Stimulated activated effector memory CD8-positive, alpha-beta T cell treated with anti-CD3 and anti-CD28 coated beads, Interleukin-12 subunit alpha, Interleukin-12 subunit beta, amount 100 ng/mL, for 72 hours (primary cell): Measurements from ENCODE around the gene PLCXD1.
"Not testable (repeated sequence)": the region's sequence is repeated elsewhere in the genome, so short reads cannot be mapped to it uniquely, and the experiment has no call there.

Experiments
- ATAC-seq: fragments of 150-1000 bp; cut with Tn5 transposase; 2 replicates; pipeline ENCODE4 v1.10.0; 2021
- DNase-seq, 2 donors: peaks; one replicate each; pipeline ENCODE4 v3.0.0; 2021 to 2022; ENCODE audit warnings: low spot score in 2 of 2
- H3K27ac Mint-ChIP-seq: one replicate; pipeline ENCODE4 v1.8.0; 2022; ENCODE audit warnings: mild to moderate bottlenecking, mixed read lengths
- H3K36me3 Mint-ChIP-seq: one replicate; pipeline ENCODE4 v1.8.0; 2022; ENCODE audit warnings: mild to moderate bottlenecking, mixed read lengths
- H3K4me1 Mint-ChIP-seq: one replicate; pipeline ENCODE4 v1.8.0; 2022; ENCODE audit warnings: mixed read lengths
- H3K4me3 Mint-ChIP-seq: one replicate; pipeline ENCODE4 v1.8.0; 2022; ENCODE audit warnings: mild to moderate bottlenecking, mixed read lengths
- H3K9me3 Mint-ChIP-seq: one replicate; pipeline ENCODE4 v1.8.0; 2022; ENCODE audit warnings: mixed read lengths

PLCXD1 gene

GRCh38 chrX:340641-341423 lies 59.7 kb downstream of the PLCXD1 start:
- Mint-ChIP-seq H3K36me3 (peaks cover 17% of the 10 kb centered on the region), H3K4me1 (no peaks in the 10 kb centered on the region)
- ATAC-seq, result no peak

GRCh38 chrX:341541-342101 lies 60.4 kb downstream of the PLCXD1 start:
- H3K27ac Mint-ChIP-seq, result no peak overlapping the region
- H3K4me1 Mint-ChIP-seq, result no peaks in the 10 kb centered on the region
- no peaks in the 10 kb centered on the region for H3K9me3 Mint-ChIP-seq
- no peak for ATAC-seq
- no peak overlapping the region for H3K4me3 Mint-ChIP-seq
- H3K36me3 Mint-ChIP-seq, result peaks cover 11% of the 10 kb centered on the region
- no peak for DNase-seq

More at GRCh38 chrX:340641-341423, 59.7 kb downstream of the PLCXD1 start:
- Mint-ChIP-seq H3K9me3 (no peaks in the 10 kb centered on the region), H3K27ac (no peak overlapping the region), H3K4me3 (no peak overlapping the region)
- DNase-seq, result no peak

- H3K27ac Mint-ChIP-seq, result no peak overlapping the region
- no peaks in the 10 kb centered on the region for H3K9me3 Mint-ChIP-seq
- no peak for ATAC-seq
- H3K4me3 Mint-ChIP-seq, result no peak overlapping the region
- H3K4me1 Mint-ChIP-seq, result peaks cover 5% of the 10 kb centered on the region
- H3K36me3 Mint-ChIP-seq, result peaks cover 9% of the 10 kb centered on the region
- no peak for DNase-seq
These were observed 63.3 kb downstream of the PLCXD1 start for GRCh38 chrX:344371-344901.

- H3K4me3 Mint-ChIP-seq, result no peak overlapping the region
- peaks cover 5% of the 10 kb centered on the region for H3K4me1 Mint-ChIP-seq
- no peak for ATAC-seq
- peaks cover 9% of the 10 kb centered on the region for H3K36me3 Mint-ChIP-seq
- H3K9me3 Mint-ChIP-seq, result no peaks in the 10 kb centered on the region
- H3K27ac Mint-ChIP-seq, result no peak overlapping the region
- no peak for DNase-seq
These were observed 64.1 kb downstream of the PLCXD1 start for GRCh38 chrX:345020-345925.

- no peaks in the 10 kb centered on the region for H3K9me3 Mint-ChIP-seq
- H3K27ac Mint-ChIP-seq, result no peak overlapping the region
- peaks cover 5% of the 10 kb centered on the region for H3K4me1 Mint-ChIP-seq
- DNase-seq (no peak), ATAC-seq (no peak)
- no peak overlapping the region for H3K4me3 Mint-ChIP-seq
- H3K36me3 Mint-ChIP-seq, result peaks cover 9% of the 10 kb centered on the region
These were observed 65.0 kb downstream of the PLCXD1 start for GRCh38 chrX:346034-346813.

- Mint-ChIP-seq H3K9me3 (no peaks in the 10 kb centered on the region), H3K36me3 (no peaks in the 10 kb centered on the region), H3K27ac (no peak overlapping the region), H3K4me1 (peaks cover 5% of the 10 kb centered on the region), H3K4me3 (no peak overlapping the region)
- DNase-seq (no peak), ATAC-seq (no peak)
These were observed 66.4 kb downstream of the PLCXD1 start for GRCh38 chrX:347351-348117.

- Mint-ChIP-seq H3K4me3 (no peak overlapping the region), H3K9me3 (no peaks in the 10 kb centered on the region), H3K4me1 (peaks cover 5% of the 10 kb centered on the region), H3K36me3 (no peaks in the 10 kb centered on the region), H3K27ac (no peak overlapping the region)
- ATAC-seq (no peak), DNase-seq (no peak)
These were observed 67.4 kb downstream of the PLCXD1 start for GRCh38 chrX:348461-349117.

- no peak overlapping the region for H3K27ac Mint-ChIP-seq
- ATAC-seq, result no peak
- no peaks in the 10 kb centered on the region for H3K9me3 Mint-ChIP-seq
These were observed 68.0 kb downstream of the PLCXD1 start for GRCh38 chrX:349196-349595.

GRCh38 chrX:349702-350101 lies 68.5 kb downstream of the PLCXD1 start:
- peaks cover 5% of the 10 kb centered on the region for H3K4me1 Mint-ChIP-seq
- no peak overlapping the region for H3K27ac Mint-ChIP-seq
- no peak overlapping the region for H3K4me3 Mint-ChIP-seq
- H3K9me3 Mint-ChIP-seq, result no peaks in the 10 kb centered on the region
- ATAC-seq, result no peak
- H3K36me3 Mint-ChIP-seq, result no peaks in the 10 kb centered on the region
- DNase-seq, result no peak

More at GRCh38 chrX:349196-349595, 68.0 kb downstream of the PLCXD1 start:
- H3K4me1 Mint-ChIP-seq, result peaks cover 5% of the 10 kb centered on the region
- DNase-seq, result no peak
- H3K36me3 Mint-ChIP-seq, result no peaks in the 10 kb centered on the region
- no peak overlapping the region for H3K4me3 Mint-ChIP-seq

GRCh38 chrX:350148-350533 lies 69.0 kb downstream of the PLCXD1 start:
- no peak overlapping the region for H3K27ac Mint-ChIP-seq
- H3K36me3 Mint-ChIP-seq, result no peaks in the 10 kb centered on the region
- no peaks in the 10 kb centered on the region for H3K9me3 Mint-ChIP-seq
- ATAC-seq (no peak), DNase-seq (no peak)
- no peak overlapping the region for H3K4me3 Mint-ChIP-seq
- H3K4me1 Mint-ChIP-seq, result peaks cover 5% of the 10 kb centered on the region

- Mint-ChIP-seq H3K9me3 (no peaks in the 10 kb centered on the region), H3K36me3 (no peaks in the 10 kb centered on the region), H3K27ac (no peak overlapping the region), H3K4me1 (peaks cover 5% of the 10 kb centered on the region), H3K4me3 (no peak overlapping the region)
- ATAC-seq (no peak), DNase-seq (no peak)
These were observed 69.5 kb downstream of the PLCXD1 start for GRCh38 chrX:350534-351323.

GRCh38 chrX:351324-351641 lies 70.1 kb downstream of the PLCXD1 start:
- H3K4me3 Mint-ChIP-seq, H3K36me3 Mint-ChIP-seq, H3K27ac Mint-ChIP-seq, DNase-seq, ATAC-seq, H3K9me3 Mint-ChIP-seq, H3K4me1 Mint-ChIP-seq: not testable (repeated sequence)

- Mint-ChIP-seq H3K9me3 (no peaks in the 10 kb centered on the region), H3K4me3 (no peak overlapping the region), H3K27ac (no peak overlapping the region), H3K4me1 (peaks cover 10% of the 10 kb centered on the region), H3K36me3 (no peaks in the 10 kb centered on the region)
- DNase-seq (no peak), ATAC-seq (no peak)
These were observed 70.6 kb downstream of the PLCXD1 start for GRCh38 chrX:351736-352135.
